ENCODE results near the gene RGS5.
"Not testable (repeated sequence)": the region's sequence is repeated elsewhere in the genome, so short reads cannot be mapped to it uniquely, and the experiment has no call there.

Gene RGS5, protein sequence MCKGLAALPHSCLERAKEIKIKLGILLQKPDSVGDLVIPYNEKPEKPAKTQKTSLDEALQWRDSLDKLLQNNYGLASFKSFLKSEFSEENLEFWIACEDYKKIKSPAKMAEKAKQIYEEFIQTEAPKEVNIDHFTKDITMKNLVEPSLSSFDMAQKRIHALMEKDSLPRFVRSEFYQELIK

DNA sequence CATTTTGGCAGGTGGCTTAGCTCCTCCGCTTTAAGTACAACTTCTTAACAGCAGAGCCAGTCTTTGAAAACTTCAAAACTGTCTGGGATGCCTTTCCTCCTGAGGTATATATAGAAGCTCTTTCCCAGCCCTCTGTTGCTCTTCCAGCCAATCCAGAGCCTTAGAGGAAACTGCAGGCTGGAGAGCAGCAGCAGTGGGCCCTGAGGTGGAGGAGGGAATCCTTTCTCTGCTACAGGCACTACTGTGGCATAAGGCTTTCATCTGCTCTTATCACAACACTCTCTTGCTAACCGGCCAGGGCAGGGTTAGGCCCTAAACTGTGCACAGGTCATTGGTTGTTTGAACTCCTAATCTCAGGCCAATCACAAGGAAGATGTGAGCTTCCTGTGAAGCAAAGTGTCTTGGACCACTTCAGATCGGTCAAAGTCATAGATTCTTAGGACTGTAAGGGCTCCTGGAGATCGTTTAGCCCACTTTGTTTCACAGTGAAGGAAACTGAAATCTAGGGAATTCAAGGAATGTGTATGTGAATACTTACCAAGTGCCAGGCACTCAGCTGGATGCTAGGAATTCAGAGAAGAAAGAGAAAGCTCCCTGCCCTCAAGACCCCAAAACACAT, at the start of gene RGS5:
Gene RGS5, minus strand, starts transcription at position 84 of the 619 bp plus-strand sequence. Its CDS starts 81 bp downstream, at position 3.
- H3K27ac ChIP-seq (ENCODE audit: low read depth, low read length): no peak within 1 kb of the TSS
- H3K9ac ChIP-seq (ENCODE audit: low read length in 5 of 5): no peak within 1 kb of the TSS
- H3K9me3 ChIP-seq (ENCODE audit: control insufficient read depth in 5 of 5, low read length in 5 of 5): no peaks in the 10 kb centered on the region
- no peaks in the 10 kb centered on the region for H3K4me1 ChIP-seq (ENCODE audit: control insufficient read depth in 5 of 5, insufficient read depth in 5 of 5, low read length in 5 of 5)
- no peaks in the 10 kb centered on the region for H3K36me3 ChIP-seq (ENCODE audit: control insufficient read depth in 5 of 5, insufficient read depth in 5 of 5, low read length in 5 of 5)
- H3K4me3 ChIP-seq (ENCODE audit: low read depth in 1 of 5, low read length in 5 of 5): peak within 1 kb of the TSS in 4 of 5 donors; percentile 32 to 52 (median 38)
- H3K27me3 ChIP-seq (ENCODE audit: control insufficient read depth in 5 of 5, insufficient read depth in 4 of 5, low read length in 5 of 5): no peaks in the 10 kb centered on the region

DNA sequence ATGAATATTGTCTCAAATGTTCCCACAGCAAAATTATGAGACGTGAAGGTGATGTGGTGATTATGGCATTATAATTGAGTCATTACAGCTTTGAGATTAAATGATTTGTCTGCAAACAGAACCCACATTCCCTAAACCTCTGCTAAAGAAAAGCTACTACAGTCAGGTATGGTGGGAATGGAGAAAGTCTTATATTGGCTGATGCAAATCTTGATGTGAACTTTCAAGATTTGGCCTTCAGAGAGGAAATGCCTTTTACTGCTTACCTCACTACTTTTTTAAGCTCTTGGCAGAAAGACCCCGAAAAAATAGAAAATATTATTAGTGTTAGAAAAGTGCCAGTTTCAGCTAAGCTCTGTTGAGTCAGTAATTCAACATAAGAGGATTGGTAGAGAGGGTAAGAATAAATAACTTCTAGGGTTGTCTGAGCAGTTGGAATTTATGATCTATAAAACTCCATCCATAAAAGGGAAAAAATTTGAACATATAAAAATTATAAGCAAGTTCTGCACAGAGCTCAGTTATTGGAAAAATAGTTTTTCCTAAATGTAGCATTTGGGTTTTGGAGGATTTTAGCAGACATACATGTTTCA, 47.8 kb upstream of the RGS5 start:
- Histone ChIP-seq H3K27ac (ENCODE audit: low read depth, low read length) (no peak overlapping the region), H3K4me3 (ENCODE audit: low read depth in 1 of 5, low read length in 5 of 5) (no peak overlapping the region), H3K27me3 (ENCODE audit: control insufficient read depth in 5 of 5, insufficient read depth in 4 of 5, low read length in 5 of 5) (no peaks in the 10 kb centered on the region), H3K9me3 (ENCODE audit: control insufficient read depth in 5 of 5, low read length in 5 of 5) (no peaks in the 10 kb centered on the region), H3K9ac (ENCODE audit: low read length in 5 of 5) (no peak overlapping the region), H3K36me3 (ENCODE audit: control insufficient read depth in 5 of 5, insufficient read depth in 5 of 5, low read length in 5 of 5) (peaks cover 0 to 6% (median 0%) of the 10 kb centered on the region in 5 donors), H3K4me1 (ENCODE audit: control insufficient read depth in 5 of 5, insufficient read depth in 5 of 5, low read length in 5 of 5) (no peaks in the 10 kb centered on the region)

DNA sequence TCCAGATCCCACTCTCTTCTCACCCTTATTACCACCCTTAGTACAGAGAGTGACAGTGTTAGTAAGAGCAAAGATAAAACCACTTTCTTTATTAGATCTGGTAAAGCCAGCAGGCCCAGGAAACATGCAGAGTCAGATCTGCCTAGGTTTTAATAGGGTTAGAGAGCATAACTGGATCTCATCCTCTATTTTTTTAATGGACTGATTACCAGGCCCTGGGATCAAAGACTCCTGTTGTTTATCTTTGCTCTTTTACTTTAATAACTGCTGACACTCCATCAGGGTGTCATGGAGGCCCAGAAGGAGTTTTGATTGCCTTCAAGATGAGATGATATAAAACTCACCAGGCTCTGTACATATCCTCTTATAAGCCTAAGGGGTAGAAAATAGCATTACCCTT, 45.3 kb upstream of the RGS5 start:
- peaks cover 0 to 6% (median 0%) of the 10 kb centered on the region in 5 donors for H3K36me3 ChIP-seq (ENCODE audit: control insufficient read depth in 5 of 5, insufficient read depth in 5 of 5, low read length in 5 of 5)
- H3K9ac ChIP-seq (ENCODE audit: low read length in 5 of 5): no peak overlapping the region
- no peaks in the 10 kb centered on the region for H3K4me1 ChIP-seq (ENCODE audit: control insufficient read depth in 5 of 5, insufficient read depth in 5 of 5, low read length in 5 of 5)
- no peak overlapping the region for H3K4me3 ChIP-seq (ENCODE audit: low read depth in 1 of 5, low read length in 5 of 5)
- no peak overlapping the region for H3K27ac ChIP-seq (ENCODE audit: low read depth, low read length)
- no peaks in the 10 kb centered on the region for H3K9me3 ChIP-seq (ENCODE audit: control insufficient read depth in 5 of 5, low read length in 5 of 5)
- H3K27me3 ChIP-seq (ENCODE audit: control insufficient read depth in 5 of 5, insufficient read depth in 4 of 5, low read length in 5 of 5): no peaks in the 10 kb centered on the region

DNA sequence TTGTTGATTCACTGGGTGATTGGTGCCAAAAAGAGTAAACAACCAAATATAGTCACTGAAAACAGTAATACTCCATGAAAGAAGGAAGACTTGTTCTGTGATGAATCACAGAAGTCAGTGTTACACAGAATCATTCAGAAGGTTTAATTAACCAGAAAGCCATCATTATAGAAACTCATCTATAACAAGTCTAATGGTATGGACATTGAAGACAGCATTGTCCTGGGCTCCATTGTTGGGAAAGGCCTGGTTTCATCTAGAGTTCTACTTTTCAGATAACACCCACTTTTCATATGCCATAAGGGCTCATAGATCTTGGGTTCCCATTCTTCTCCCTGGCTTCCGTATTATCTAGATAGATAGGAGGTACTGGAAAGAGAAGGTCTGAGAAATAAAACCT, 41.9 kb upstream of the RGS5 start:
- not testable (repeated sequence) for H3K36me3 ChIP-seq (ENCODE audit: control insufficient read depth in 5 of 5, insufficient read depth in 5 of 5, low read length in 5 of 5); H3K27ac ChIP-seq (ENCODE audit: low read depth, low read length); H3K4me1 ChIP-seq (ENCODE audit: control insufficient read depth in 5 of 5, insufficient read depth in 5 of 5, low read length in 5 of 5); H3K9me3 ChIP-seq (ENCODE audit: control insufficient read depth in 5 of 5, low read length in 5 of 5); H3K27me3 ChIP-seq (ENCODE audit: control insufficient read depth in 5 of 5, insufficient read depth in 4 of 5, low read length in 5 of 5); H3K9ac ChIP-seq (ENCODE audit: low read length in 5 of 5); H3K4me3 ChIP-seq (ENCODE audit: low read depth in 1 of 5, low read length in 5 of 5)

DNA sequence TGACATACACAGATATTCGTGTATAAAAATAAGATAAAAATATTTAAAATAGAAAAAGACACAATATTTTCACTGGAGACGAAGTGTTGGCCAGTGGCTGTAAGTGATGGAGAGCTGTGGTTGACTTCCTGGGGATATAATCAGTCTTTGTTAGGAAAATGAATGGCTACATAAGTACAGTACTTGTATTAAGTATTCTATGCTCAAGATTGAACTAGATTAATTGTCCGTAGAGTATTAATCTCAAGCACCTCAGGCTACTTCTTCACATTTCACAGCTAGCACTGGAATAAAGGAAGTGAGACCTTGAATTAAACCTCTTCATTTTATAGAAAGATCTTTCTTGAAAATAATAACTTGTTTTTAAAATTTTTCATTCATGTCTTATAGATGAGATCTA, 39.0 kb upstream of the RGS5 start:
- Histone ChIP-seq H3K4me3 (ENCODE audit: low read depth in 1 of 5, low read length in 5 of 5) (no peak overlapping the region), H3K4me1 (ENCODE audit: control insufficient read depth in 5 of 5, insufficient read depth in 5 of 5, low read length in 5 of 5) (no peaks in the 10 kb centered on the region), H3K36me3 (ENCODE audit: control insufficient read depth in 5 of 5, insufficient read depth in 5 of 5, low read length in 5 of 5) (no peaks in the 10 kb centered on the region), H3K9ac (ENCODE audit: low read length in 5 of 5) (no peak overlapping the region), H3K9me3 (ENCODE audit: control insufficient read depth in 5 of 5, low read length in 5 of 5) (no peaks in the 10 kb centered on the region), H3K27me3 (ENCODE audit: control insufficient read depth in 5 of 5, insufficient read depth in 4 of 5, low read length in 5 of 5) (no peaks in the 10 kb centered on the region), H3K27ac (ENCODE audit: low read depth, low read length) (no peak overlapping the region)

DNA sequence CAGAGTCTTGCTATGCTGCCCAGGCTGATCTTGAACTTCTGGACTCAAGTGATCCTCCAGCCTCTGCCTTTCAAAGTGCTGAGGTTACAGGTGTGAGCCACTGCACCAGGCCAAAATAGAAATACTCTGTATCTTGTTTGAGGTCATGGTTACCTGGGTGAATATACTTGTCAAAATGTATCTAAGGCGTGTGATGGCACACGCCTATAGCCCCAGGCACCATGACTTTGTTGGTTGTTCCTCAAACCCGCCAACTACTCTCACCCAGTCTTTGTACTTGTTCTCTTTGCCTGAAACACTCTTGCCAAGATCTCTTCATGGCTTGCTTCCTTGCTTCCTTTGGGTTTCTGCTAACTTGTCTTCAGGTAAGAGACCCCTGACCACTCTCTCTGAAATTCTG, 38.0 kb upstream of the RGS5 start:
- Histone ChIP-seq H3K4me3 (ENCODE audit: low read depth in 1 of 5, low read length in 5 of 5) (no peak overlapping the region), H3K27ac (ENCODE audit: low read depth, low read length) (no peak overlapping the region), H3K4me1 (ENCODE audit: control insufficient read depth in 5 of 5, insufficient read depth in 5 of 5, low read length in 5 of 5) (no peaks in the 10 kb centered on the region), H3K27me3 (ENCODE audit: control insufficient read depth in 5 of 5, insufficient read depth in 4 of 5, low read length in 5 of 5) (no peaks in the 10 kb centered on the region), H3K9ac (ENCODE audit: low read length in 5 of 5) (no peak overlapping the region), H3K36me3 (ENCODE audit: control insufficient read depth in 5 of 5, insufficient read depth in 5 of 5, low read length in 5 of 5) (no peaks in the 10 kb centered on the region), H3K9me3 (ENCODE audit: control insufficient read depth in 5 of 5, low read length in 5 of 5) (no peaks in the 10 kb centered on the region)

DNA sequence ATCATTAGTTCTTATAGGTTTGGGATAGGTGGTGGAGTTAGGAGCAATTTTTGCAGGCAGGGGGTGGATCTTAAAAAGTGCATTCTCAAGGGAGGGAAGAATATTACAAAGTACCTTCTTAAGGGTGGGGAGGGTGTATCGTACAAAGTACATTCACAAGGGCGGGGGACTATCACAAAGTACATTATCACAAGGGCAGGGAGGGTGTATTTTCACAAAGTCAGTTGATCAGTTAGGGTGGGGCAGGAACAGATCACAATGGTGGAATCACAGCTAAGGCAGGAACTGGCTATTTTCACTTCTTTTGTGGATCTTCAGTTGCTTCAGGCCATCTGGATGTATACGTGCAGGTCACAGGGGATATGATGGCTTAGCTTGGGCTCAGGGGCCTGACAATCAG, 30.9 kb upstream of the RGS5 start:
- not testable (repeated sequence) for H3K27me3 ChIP-seq (ENCODE audit: control insufficient read depth in 5 of 5, insufficient read depth in 4 of 5, low read length in 5 of 5); H3K27ac ChIP-seq (ENCODE audit: low read depth, low read length); H3K9me3 ChIP-seq (ENCODE audit: control insufficient read depth in 5 of 5, low read length in 5 of 5); H3K4me1 ChIP-seq (ENCODE audit: control insufficient read depth in 5 of 5, insufficient read depth in 5 of 5, low read length in 5 of 5); H3K36me3 ChIP-seq (ENCODE audit: control insufficient read depth in 5 of 5, insufficient read depth in 5 of 5, low read length in 5 of 5); H3K4me3 ChIP-seq (ENCODE audit: low read depth in 1 of 5, low read length in 5 of 5); H3K9ac ChIP-seq (ENCODE audit: low read length in 5 of 5)

DNA sequence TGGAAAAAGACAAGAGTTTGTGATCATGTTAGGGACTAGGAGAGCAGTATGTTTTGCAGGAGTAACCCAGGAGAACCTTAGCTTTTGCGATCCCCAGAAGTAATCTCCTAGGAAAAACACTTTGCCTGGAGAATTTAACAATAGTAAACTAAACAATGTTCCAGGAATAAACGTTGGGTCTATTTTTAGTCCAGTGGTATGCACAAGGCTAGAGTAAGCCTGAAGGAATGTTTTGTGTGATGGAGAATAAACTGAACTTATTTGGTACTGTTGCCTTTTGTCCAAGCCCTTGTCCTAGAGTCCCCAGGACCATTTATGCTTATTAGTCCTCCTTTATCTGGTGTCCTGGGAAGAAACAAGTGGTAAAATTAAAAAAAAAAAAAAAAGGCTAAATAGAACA, 28.7 kb upstream of the RGS5 start:
- H3K9me3 ChIP-seq (ENCODE audit: control insufficient read depth in 5 of 5, low read length in 5 of 5): no peaks in the 10 kb centered on the region
- H3K36me3 ChIP-seq (ENCODE audit: control insufficient read depth in 5 of 5, insufficient read depth in 5 of 5, low read length in 5 of 5): no peaks in the 10 kb centered on the region
- H3K9ac ChIP-seq (ENCODE audit: low read length in 5 of 5): no peak overlapping the region
- H3K4me3 ChIP-seq (ENCODE audit: low read depth in 1 of 5, low read length in 5 of 5): no peak overlapping the region
- no peaks in the 10 kb centered on the region for H3K27me3 ChIP-seq (ENCODE audit: control insufficient read depth in 5 of 5, insufficient read depth in 4 of 5, low read length in 5 of 5)
- no peaks in the 10 kb centered on the region for H3K4me1 ChIP-seq (ENCODE audit: control insufficient read depth in 5 of 5, insufficient read depth in 5 of 5, low read length in 5 of 5)
- H3K27ac ChIP-seq (ENCODE audit: low read depth, low read length): no peak overlapping the region

DNA sequence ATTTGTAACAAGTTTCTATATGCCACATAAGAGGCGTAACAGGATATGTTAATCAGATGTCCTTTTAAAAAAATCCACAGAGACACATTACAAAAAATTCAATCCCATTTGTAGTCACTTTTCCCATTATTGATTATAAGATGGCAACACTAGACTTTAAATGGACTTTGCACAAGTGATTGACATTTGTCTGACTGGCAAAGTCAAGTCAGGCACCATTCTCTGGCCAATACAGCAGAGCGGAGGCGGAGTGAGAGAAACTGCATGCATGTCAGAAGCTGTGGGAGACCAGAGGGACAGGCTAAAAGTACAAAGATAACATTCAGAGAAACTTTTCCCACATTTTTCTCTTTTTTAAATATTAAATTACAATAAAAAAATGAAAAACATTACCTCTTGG, 28.1 kb upstream of the RGS5 start:
- Histone ChIP-seq H3K36me3 (ENCODE audit: control insufficient read depth in 5 of 5, insufficient read depth in 5 of 5, low read length in 5 of 5) (no peaks in the 10 kb centered on the region), H3K4me3 (ENCODE audit: low read depth in 1 of 5, low read length in 5 of 5) (no peak overlapping the region), H3K27me3 (ENCODE audit: control insufficient read depth in 5 of 5, insufficient read depth in 4 of 5, low read length in 5 of 5) (no peaks in the 10 kb centered on the region), H3K4me1 (ENCODE audit: control insufficient read depth in 5 of 5, insufficient read depth in 5 of 5, low read length in 5 of 5) (no peaks in the 10 kb centered on the region), H3K9ac (ENCODE audit: low read length in 5 of 5) (no peak overlapping the region), H3K9me3 (ENCODE audit: control insufficient read depth in 5 of 5, low read length in 5 of 5) (no peaks in the 10 kb centered on the region), H3K27ac (ENCODE audit: low read depth, low read length) (no peak overlapping the region)

DNA sequence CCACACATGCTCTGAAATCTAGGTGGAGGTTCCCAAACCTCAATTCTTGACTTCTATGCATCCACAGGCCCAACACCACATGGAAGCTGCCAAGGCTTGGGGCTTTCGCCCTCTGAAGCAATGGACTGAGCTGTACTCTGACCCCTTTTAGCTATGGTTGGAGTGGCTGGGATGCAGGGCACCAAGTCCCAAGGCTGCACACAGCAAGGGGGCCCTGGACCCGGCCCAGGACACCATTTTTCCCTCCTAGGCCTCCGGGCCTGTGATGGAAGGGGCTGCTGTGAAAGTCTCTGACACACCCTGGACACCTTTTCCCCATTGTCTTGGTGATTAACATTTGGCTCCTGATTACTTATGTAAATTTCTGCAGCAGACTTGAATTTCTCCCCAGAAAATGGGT, 25.6 kb upstream of the RGS5 start:
- H3K4me3 ChIP-seq (ENCODE audit: low read depth in 1 of 5, low read length in 5 of 5); H3K36me3 ChIP-seq (ENCODE audit: control insufficient read depth in 5 of 5, insufficient read depth in 5 of 5, low read length in 5 of 5); H3K9ac ChIP-seq (ENCODE audit: low read length in 5 of 5); H3K9me3 ChIP-seq (ENCODE audit: control insufficient read depth in 5 of 5, low read length in 5 of 5); H3K27me3 ChIP-seq (ENCODE audit: control insufficient read depth in 5 of 5, insufficient read depth in 4 of 5, low read length in 5 of 5); H3K4me1 ChIP-seq (ENCODE audit: control insufficient read depth in 5 of 5, insufficient read depth in 5 of 5, low read length in 5 of 5); H3K27ac ChIP-seq (ENCODE audit: low read depth, low read length): not testable (repeated sequence)

All from subcutaneous abdominal adipose tissue (tissue), 5 donors.